Fibroblast of pulmonary artery (primary cell): Measurements from ENCODE around the gene TRIM52.

Source experiments
- DNase-seq: peaks from one replicate; pipeline ENCODE4 v3.0.0-alpha.2; 2010; ENCODE audit warnings: low read depth
- H3K4me3 ChIP-seq: replicated peaks from 2 replicates; pipeline ENCODE4 v1.5.1; 2011; ENCODE audit warnings: low read depth, mild to moderate bottlenecking, control low read depth, low read length, moderate library complexity
- TF ChIP-seq, protein P1 (sequence below): IDR thresholded peaks from 2 replicates; pipeline ENCODE4 v1.5.1; 2011; ENCODE audit warnings: mild to moderate bottlenecking, control low read depth, low read length, inconsistent platforms; ENCODE audit errors: missing control alignments

Gene TRIM52

DNA sequence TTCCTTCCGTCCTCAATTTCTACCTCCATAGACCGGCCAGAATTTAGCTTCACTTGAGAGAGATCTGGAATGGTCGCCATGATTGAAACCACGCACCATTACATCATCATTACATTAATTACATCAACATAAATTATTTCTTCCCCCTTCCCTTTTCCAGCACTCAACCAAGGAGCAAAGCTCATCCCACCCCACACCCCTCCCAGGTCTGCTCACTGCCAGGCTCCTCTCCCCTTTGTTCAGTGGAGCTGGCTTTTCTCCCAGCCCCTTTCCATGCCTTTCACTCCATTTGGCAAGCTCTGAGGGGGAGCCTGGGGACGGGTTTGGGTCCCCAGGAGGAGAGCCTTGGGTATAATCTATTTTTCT lies 25.6 kb downstream of the TRIM52 start:
- no peak for DNase-seq

DNA sequence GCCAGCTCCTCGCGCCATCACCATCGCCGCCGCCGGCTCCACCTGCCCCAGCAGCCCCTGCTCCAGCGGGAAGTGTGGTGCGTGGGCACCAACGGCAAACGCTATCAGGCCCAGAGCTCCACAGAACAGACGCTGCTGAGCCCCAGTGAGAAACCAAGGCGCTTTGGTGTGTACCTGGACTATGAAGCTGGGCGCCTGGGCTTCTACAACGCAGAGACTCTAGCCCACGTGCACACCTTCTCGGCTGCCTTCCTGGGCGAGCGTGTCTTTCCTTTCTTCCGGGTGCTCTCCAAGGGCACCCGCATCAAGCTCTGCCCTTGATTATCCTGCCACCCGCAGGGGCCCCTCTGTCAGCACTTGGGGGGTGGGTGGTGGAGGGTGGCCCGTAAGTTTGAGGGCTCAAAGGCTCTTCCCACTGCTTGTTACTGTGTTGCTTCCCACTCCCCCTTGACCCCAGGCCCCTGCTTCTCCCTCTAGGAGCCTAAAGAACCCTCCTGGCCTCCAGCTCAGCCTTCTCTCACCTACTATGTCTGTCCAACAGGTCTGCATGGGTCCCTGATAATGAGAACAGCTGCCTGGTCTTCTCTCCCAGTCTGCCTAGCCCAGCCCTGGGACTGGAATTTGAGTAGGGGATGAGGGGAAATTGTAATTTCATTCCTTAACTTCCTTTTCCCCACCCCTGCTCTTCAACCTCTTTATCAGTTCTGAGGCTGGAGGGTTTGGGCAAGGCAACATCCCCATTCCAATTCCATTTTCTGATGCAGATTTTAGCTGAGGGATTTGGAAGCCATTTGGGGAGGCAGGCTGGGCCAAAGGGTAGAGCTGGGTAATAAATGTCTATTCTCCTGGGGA lies 26.3 kb downstream of the TRIM52 start:
- no peak for DNase-seq
- TF ChIP-seq, protein P1, sequence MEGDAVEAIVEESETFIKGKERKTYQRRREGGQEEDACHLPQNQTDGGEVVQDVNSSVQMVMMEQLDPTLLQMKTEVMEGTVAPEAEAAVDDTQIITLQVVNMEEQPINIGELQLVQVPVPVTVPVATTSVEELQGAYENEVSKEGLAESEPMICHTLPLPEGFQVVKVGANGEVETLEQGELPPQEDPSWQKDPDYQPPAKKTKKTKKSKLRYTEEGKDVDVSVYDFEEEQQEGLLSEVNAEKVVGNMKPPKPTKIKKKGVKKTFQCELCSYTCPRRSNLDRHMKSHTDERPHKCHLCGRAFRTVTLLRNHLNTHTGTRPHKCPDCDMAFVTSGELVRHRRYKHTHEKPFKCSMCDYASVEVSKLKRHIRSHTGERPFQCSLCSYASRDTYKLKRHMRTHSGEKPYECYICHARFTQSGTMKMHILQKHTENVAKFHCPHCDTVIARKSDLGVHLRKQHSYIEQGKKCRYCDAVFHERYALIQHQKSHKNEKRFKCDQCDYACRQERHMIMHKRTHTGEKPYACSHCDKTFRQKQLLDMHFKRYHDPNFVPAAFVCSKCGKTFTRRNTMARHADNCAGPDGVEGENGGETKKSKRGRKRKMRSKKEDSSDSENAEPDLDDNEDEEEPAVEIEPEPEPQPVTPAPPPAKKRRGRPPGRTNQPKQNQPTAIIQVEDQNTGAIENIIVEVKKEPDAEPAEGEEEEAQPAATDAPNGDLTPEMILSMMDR: no peak
- H3K4me3 ChIP-seq: no peak overlapping the region

More for the DNA sequence above, 25.6 kb downstream of the TRIM52 start:
- no peak overlapping the region for H3K4me3 ChIP-seq
- TF ChIP-seq, protein P1: no peak

DNA sequence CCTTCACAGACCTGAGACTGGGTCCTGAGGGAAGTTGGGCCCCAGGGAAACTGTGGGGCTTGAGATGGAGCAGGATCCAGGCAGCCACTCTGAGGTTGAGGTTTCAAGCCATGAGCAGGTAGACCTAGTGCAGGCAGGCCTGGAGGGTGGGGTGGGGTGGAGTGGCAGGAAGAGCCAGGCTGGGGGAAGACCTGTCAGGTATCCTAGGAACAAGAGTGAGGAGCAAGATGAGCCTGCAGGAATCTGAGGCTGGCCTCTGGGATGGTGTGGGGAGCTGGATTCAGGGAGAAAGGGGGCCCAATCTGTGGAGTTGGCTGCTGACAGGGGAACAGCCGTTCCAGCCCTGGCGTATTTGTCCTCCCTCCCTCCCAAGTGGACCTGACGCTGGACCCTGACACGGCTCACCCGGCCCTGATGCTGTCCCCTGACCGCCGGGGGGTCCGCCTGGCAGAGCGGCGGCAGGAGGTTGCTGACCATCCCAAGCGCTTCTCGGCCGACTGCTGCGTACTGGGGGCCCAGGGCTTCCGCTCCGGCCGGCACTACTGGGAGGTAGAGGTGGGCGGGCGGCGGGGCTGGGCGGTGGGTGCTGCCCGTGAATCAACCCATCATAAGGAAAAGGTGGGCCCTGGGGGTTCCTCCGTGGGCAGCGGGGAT lies 27.0 kb downstream of the TRIM52 start:
- no peak for DNase-seq
- no peak overlapping the region for H3K4me3 ChIP-seq
- TF ChIP-seq, protein P1: no peak

DNA sequence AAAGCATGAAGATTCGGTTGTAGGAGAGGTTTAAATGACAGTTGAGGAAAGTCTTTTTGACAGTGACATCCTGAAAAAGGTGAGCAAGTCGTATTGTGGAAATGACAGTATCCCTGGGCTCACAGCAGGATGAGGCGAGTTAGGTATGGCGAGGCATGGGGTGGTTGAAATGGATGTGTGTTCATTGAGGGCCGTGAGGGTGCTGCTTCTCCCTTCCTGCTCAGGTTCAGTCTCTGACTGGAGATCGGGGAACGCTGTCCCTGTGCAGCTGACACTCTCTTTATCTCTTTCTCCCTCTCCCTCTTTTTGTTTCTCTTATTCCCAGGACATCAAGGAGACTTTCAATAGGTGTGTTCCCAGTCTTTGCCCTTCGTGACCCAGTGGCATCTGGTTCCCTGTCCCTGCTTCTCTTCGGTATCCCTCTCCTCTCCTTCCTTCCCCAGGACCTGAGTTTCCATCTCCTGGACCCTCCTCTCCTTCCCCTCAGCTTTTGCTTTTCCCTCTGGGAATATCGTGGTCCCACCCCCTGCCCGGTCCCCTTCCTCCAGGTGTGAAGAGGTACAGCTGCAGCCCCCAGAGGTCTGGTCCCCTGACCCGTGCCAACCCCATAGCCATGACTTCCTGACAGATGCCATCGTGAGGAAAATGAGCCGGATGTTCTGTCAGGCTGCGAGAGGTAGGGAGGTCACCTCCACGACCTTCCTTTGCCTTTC lies 27.7 kb downstream of the TRIM52 start:
- TF ChIP-seq, protein P1: no peak
- DNase-seq: no peak

DNA sequence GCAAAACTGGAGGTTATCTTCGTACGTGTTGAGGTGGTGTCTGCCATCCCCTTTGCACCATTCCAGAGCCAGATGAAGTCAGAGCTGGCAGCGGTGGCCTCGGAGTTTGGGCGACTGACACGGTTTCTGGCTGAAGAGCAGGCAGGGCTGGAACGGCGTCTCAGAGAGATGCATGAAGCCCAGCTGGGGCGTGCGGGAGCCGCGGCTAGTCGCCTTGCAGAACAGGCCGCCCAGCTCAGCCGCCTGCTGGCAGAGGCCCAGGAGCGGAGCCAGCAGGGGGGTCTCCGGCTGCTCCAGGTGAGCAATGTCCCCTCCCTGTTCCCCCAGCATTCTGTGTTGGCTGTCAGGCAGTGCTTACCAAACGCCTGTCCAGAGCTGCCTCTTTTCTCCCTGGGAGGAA lies 28.4 kb downstream of the TRIM52 start:
- TF ChIP-seq, protein P1: no peak
- DNase-seq: no peak
- H3K4me3 ChIP-seq: no peak overlapping the region

More for the DNA sequence above, 27.7 kb downstream of the TRIM52 start:
- H3K4me3 ChIP-seq: no peak overlapping the region

DNA sequence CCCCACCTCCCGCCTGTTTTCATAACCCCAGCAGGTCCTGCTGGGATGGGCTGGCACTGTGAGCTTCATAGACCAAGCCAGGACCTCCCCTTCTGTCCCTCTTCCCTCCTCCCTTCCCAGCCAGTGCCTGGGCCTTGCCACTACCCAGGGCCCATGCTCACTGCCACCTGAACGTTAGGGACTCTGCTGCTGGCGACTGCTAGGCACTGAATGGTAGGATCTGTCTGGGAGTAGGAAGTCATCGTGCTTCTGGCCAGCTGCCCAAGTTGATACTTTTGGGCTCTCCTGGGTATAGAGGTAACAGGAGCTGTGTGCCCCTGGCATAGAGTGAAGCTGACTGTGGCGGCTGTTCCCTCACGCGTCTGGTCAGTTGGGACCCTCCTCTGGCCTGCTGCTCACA lies 29.5 kb downstream of the TRIM52 start:
- no peak for DNase-seq
- TF ChIP-seq, protein P1: no peak
- H3K4me3 ChIP-seq: no peak overlapping the region
